B cell (primary cell): ENCODE results near the gene RGL3. TPM values are rescaled to one million over a fixed set of nuclear protein-coding genes. Genes with fewer than 3 reads are reported as not detected.

Experiments used
- ATAC-seq: fragments of 200-7000 bp; cut with Tn5 transposase; one replicate; pipeline ENCODE4 v1.10.0; 2021; ENCODE audit warnings: low read depth, mild to moderate bottlenecking, moderate number of reproducible peaks, moderate library complexity
- CTCF ChIA-PET: fragments of 350-600 bp; sonication (Branson Sonifier 250); formaldehyde crosslinking; loops from one replicate; lab custom pipeline; 2021; ENCODE audit warnings: antibody characterized with exemption, inconsistent platforms; lab: Charles Lee
- POLR2A ChIA-PET: fragments of 350-600 bp; sonication (Branson Sonifier 250); formaldehyde crosslinking; loops from one replicate; lab custom pipeline; 2021; ENCODE audit warnings: antibody characterized with exemption; lab: Charles Lee
- DNase-seq: peaks from one replicate; pipeline ENCODE4 v3.0.0; 2013
- H2AFZ ChIP-seq: 2 replicates; pipeline ENCODE4 v1.6.1; 2012; ENCODE audit warnings: mild to moderate bottlenecking, low read depth, low read length; ENCODE audit not compliant: insufficient read depth, poor library complexity, severe bottlenecking
- H3K27ac ChIP-seq, 2 donors: 1 replicate in 1 of 2; 2 replicates in 1 of 2; pipeline ENCODE4 v1.5.1; 2012 to 2013; ENCODE audit warnings: low read length in 2 of 2, mild to moderate bottlenecking in 2 of 2, moderate library complexity in 1 of 2
- H3K27me3 ChIP-seq, 4 experiments: fragments of 200-600 bp in 1 of 4; sonication (generic) in 1 of 4; replicated peaks in 1 of 4; 1 replicate in 2 of 4; 2 replicates in 2 of 4; pipeline versions ENCODE4 v1.6.1 to v1.7.0; 2013 to 2016; ENCODE audit warnings: low read length in 3 of 4, mild to moderate bottlenecking in 2 of 4, mixed read lengths in 1 of 4, moderate library complexity in 1 of 4; ENCODE audit not compliant: insufficient read depth in 4 of 4, control insufficient read depth in 3 of 4; ENCODE audit errors: control extremely low read depth in 1 of 4
- H3K36me3 ChIP-seq, 2 experiments: replicated peaks in 1 of 2; 1 replicate in 1 of 2; 2 replicates in 1 of 2; pipeline versions ENCODE4 v1.6.1 to v1.7.1; 2013; ENCODE audit warnings: low read length in 1 of 2; ENCODE audit not compliant: insufficient read depth in 2 of 2, control insufficient read depth in 1 of 2; ENCODE audit errors: control extremely low read depth in 1 of 2, extremely low read depth in 1 of 2
- H3K4me1 ChIP-seq, 2 donors: fragments of 200-600 bp in 1 of 2; sonication (generic) in 1 of 2; 1 replicate in 1 of 2; 2 replicates in 1 of 2; pipeline versions ENCODE4 v1.5.1 to v1.6.1; 2013 to 2017; ENCODE audit warnings: low read length in 2 of 2; ENCODE audit not compliant: control insufficient read depth in 2 of 2, insufficient read depth in 2 of 2
- H3K4me2 ChIP-seq: replicated peaks from 2 replicates; pipeline ENCODE3; 2012; ENCODE audit warnings: mild to moderate bottlenecking, low read depth, low read length; ENCODE audit not compliant: poor library complexity, severe bottlenecking
- H3K4me3 ChIP-seq, 5 experiments: fragments of 200-600 bp in 1 of 5; sonication (generic) in 1 of 5; 1 replicate in 3 of 5; 2 replicates in 2 of 5; pipeline versions ENCODE4 v1.5.1 to v1.7.0; 2011 to 2016; ENCODE audit warnings: low read length in 4 of 5, mild to moderate bottlenecking in 4 of 5, low read depth in 2 of 5, control low read depth in 1 of 5, moderate library complexity in 1 of 5; ENCODE audit not compliant: insufficient read depth in 1 of 5; ENCODE audit errors: control extremely low read depth in 1 of 5, extremely low read depth in 1 of 5
- H3K79me2 ChIP-seq: fragments of 200-600 bp; sonication (generic); one replicate; pipeline ENCODE4 v1.6.0; 2016; ENCODE audit warnings: low read length; ENCODE audit not compliant: control insufficient read depth, insufficient read depth
- H3K9ac ChIP-seq: fragments of 200-600 bp; sonication (generic); 2 replicates; pipeline ENCODE4 v1.6.1; 2017; ENCODE audit warnings: mild to moderate bottlenecking, low read length, moderate library complexity
- H3K9me3 ChIP-seq, 3 donors: one replicate each; pipeline versions ENCODE4 v1.6.1 to v1.7.1; 2013; ENCODE audit warnings: low read length in 2 of 3; ENCODE audit not compliant: control insufficient read depth in 2 of 3, insufficient read depth in 1 of 3; ENCODE audit errors: control extremely low read depth in 1 of 3
- H4K20me1 ChIP-seq: 2 replicates; pipeline ENCODE4 v1.6.0; 2012; ENCODE audit warnings: mild to moderate bottlenecking, low read length; ENCODE audit not compliant: insufficient read depth, control insufficient read depth, poor library complexity, severe bottlenecking
- H3K27ac Mint-ChIP-seq: one replicate; pipeline ENCODE4 v1.8.0; 2021; ENCODE audit warnings: mixed read lengths
- H3K27me3 Mint-ChIP-seq: one replicate; pipeline ENCODE4 v1.8.0; 2021; ENCODE audit warnings: mixed read lengths
- H3K4me1 Mint-ChIP-seq: one replicate; pipeline ENCODE4 v1.8.0; 2021; ENCODE audit warnings: mixed read lengths
- H3K4me3 Mint-ChIP-seq: one replicate; pipeline ENCODE4 v1.8.0; 2021; ENCODE audit warnings: mixed read lengths
- H3K9me3 Mint-ChIP-seq: one replicate; pipeline ENCODE4 v1.8.0; 2022; ENCODE audit warnings: mixed read lengths; ENCODE audit not compliant: insufficient read depth
- CTCF ChIP-seq: fragments of 200-600 bp; IDR thresholded peaks from one replicate; pipeline ENCODE4 v1.8.0; 2022; ENCODE audit warnings: antibody characterized with exemption, mild to moderate bottlenecking
- EZH2 ChIP-seq: IDR thresholded peaks from 2 replicates; pipeline ENCODE4 v1.6.1; 2012; ENCODE audit warnings: borderline replicate concordance, low read depth, mild to moderate bottlenecking, moderate library complexity, low read length; ENCODE audit not compliant: insufficient read depth, poor library complexity, severe bottlenecking
- WGBS: methylation state at CpG from one replicate; pipeline ENCODE4 v1.1.5; 2013; ENCODE audit warnings: missing lambda C conversion rate; ENCODE audit not compliant: insufficient coverage; 5-methylcytosine and 5-hydroxymethylcytosine counted together
- intact Hi-C: fragments of 100-400 bp; cut with micrococcal nuclease; formaldehyde crosslinking; loops from one replicate; pipeline ENCODE4 v1.10.0; 2022
- polyA plus RNA-seq: library from polyadenylated mRNA; depleted of rRNA; stranded (reverse); fragments of >200 nt; gene quantifications from 2 replicates; pipeline ENCODE4 v1.2.3, GENCODE V29; 2012
- total RNA-seq, 2 donors: library from RNA; stranded (reverse); fragments of 120-200 nt in 1 of 2; gene quantifications; 1 replicate in 1 of 2; 2 replicates in 1 of 2; pipeline versions ENCODE4 v1.2.3 to v1.2.4, GENCODE V29; 2013 to 2022

RGL3 gene
- total and polyA plus RNA-seq, 2 donors (not counting 1 experiment from before 2014, with no cell fraction given) = 0.54 to 2.8 TPM

GRCh38 chr19:11400798-11401197 lies 18.3 kb downstream of the RGL3 start:
- Histone ChIP-seq H3K79me2 (no peaks in the 10 kb centered on the region), H3K4me1 (no peaks in the 10 kb centered on the region), H3K9me3 (no peaks in the 10 kb centered on the region), H2AFZ (no peak overlapping the region), H3K27me3 (no peaks in the 10 kb centered on the region), H3K27ac (no peak overlapping the region), H3K36me3 (no peaks in the 10 kb centered on the region), H4K20me1 (no peaks in the 10 kb centered on the region), H3K9ac (no peak overlapping the region), H3K4me2 (no peak overlapping the region), H3K4me3 (no peak overlapping the region)
- Mint-ChIP-seq H3K27ac (peak overlapping the region; percentile 57), H3K9me3 (no peaks in the 10 kb centered on the region), H3K4me3 (no peak overlapping the region), H3K27me3 (peaks cover 9% of the 10 kb centered on the region), H3K4me1 (no peaks in the 10 kb centered on the region)
- intact Hi-C loops = no loop called here
- POLR2A ChIA-PET = no interaction called here
- WGBS = no CpG with 5 or more reads among the region's 1 CpG
- CTCF ChIA-PET = interaction anchor here (1.7 kb wide), 1 partner anchor 20 kb away, joined by 6 read pairs; no protein-coding TSS in a partner anchor
- DNase-seq (no peak), ATAC-seq (no peak)
- TF ChIP-seq EZH2 (no peak), CTCF (no peak)

GRCh38 chr19:11399667-11400066 lies 19.4 kb downstream of the RGL3 start:
- ChIA-PET POLR2A (interaction anchor here (0.9 kb wide), 1 partner anchor 60 kb away, joined by 3 read pairs; no protein-coding TSS in a partner anchor), CTCF (no interaction called here)
- no peaks in the 10 kb centered on the region for H3K4me1 Mint-ChIP-seq
- Histone ChIP-seq H4K20me1 (no peaks in the 10 kb centered on the region), H3K27me3 (no peaks in the 10 kb centered on the region), H2AFZ (no peak overlapping the region), H3K9me3 (no peaks in the 10 kb centered on the region), H3K4me3 (no peak overlapping the region), H3K4me1 (no peaks in the 10 kb centered on the region), H3K36me3 (no peaks in the 10 kb centered on the region), H3K79me2 (no peaks in the 10 kb centered on the region), H3K27ac (no peak overlapping the region), H3K9ac (no peak overlapping the region), H3K4me2 (no peak overlapping the region)
- H3K9me3 Mint-ChIP-seq = no peaks in the 10 kb centered on the region
- H3K27me3 Mint-ChIP-seq = peaks cover 14% of the 10 kb centered on the region
- intact Hi-C loops = no loop called here
- TF ChIP-seq EZH2 = no peak
- no peak for TF ChIP-seq CTCF
- 95% methylated on average over 9 of the region's 9 CpGs for WGBS
- no peak overlapping the region for H3K4me3 Mint-ChIP-seq
- H3K27ac Mint-ChIP-seq = no peak overlapping the region
- ATAC-seq = no peak
- DNase-seq = no peak
